GM10248 (cell line): ENCODE data around the gene ARF3.

Experiments
- CTCF ChIA-PET: fragments of 300-600 bp; sonication (Branson Sonifier 250); formaldehyde crosslinking; extraction: SDS; loops from one replicate; lab custom pipeline; 2021; ENCODE audit warnings: antibody characterized with exemption; lab: Yijun Ruan, JAX
- POLR2A ChIA-PET: fragments of 350-650 bp; sonication (Branson Sonifier 250); formaldehyde crosslinking; extraction: SDS; loops from one replicate; lab custom pipeline; 2020; ENCODE audit warnings: antibody characterized with exemption; lab: Yijun Ruan, JAX
- DNase-seq: peaks from one replicate; pipeline ENCODE4 v3.0.0; 2012; ENCODE audit errors: extremely low spot score
- CTCF ChIP-seq: IDR thresholded peaks from 2 replicates; pipeline ENCODE4 v1.5.1; 2012; ENCODE audit warnings: mild to moderate bottlenecking, low read depth; ENCODE audit errors: extremely low read depth, missing control alignments, control extremely low read depth

The ARF3 gene

GRCh38 chr12:48967991-48968390, 10.7 kb upstream of the ARF3 start:
- TF ChIP-seq CTCF: no peak
- ChIA-PET CTCF (interaction anchor here (0.8 to 15.6 kb wide), 8 partner anchors 11 to 115 kb away, joined by 3 to 264 read pairs (median 10); partner anchors contain the start of genes ARF3, DDN, DDX23 and FKBP11), POLR2A (interaction anchor here (0.7 kb wide), 1 partner anchor 11 kb away, joined by 3 read pairs; the partner anchor contains the start of gene ARF3)
- no peak for DNase-seq

GRCh38 chr12:48966177-48966895, 9.0 kb upstream of the ARF3 start:
- no peak for TF ChIP-seq CTCF
- ChIA-PET POLR2A (no interaction called here), CTCF (interaction anchor here (0.9 to 15.6 kb wide), 7 partner anchors 9 to 123 kb away, joined by 3 to 264 read pairs (median 4); partner anchors contain the start of genes ARF3, DDN, DDX23 and FKBP11)
- peak; percentile 49 for DNase-seq

- ChIA-PET POLR2A (no interaction called here), CTCF (interaction anchor here (1.2 to 15.6 kb wide), 4 partner anchors 8 to 32 kb away, joined by 3 to 264 read pairs (median 60); partner anchors contain the start of genes ARF3, DDN and WNT1)
- TF ChIP-seq CTCF: no peak
- no peak for DNase-seq
Measured at GRCh38 chr12:48965298-48965838, 8.1 kb upstream of the ARF3 start.

- ChIA-PET CTCF (interaction anchor here (1.2 to 15.6 kb wide), 2 partner anchors 21 to 38 kb away, joined by 3 to 264 read pairs; partner anchors contain the start of gene WNT1), POLR2A (no interaction called here)
- no peak for TF ChIP-seq CTCF
- DNase-seq: no peak
Measured at GRCh38 chr12:48961801-48962200, 4.5 kb upstream of the ARF3 start.

- CTCF ChIA-PET: interaction anchor here (1.2 to 15.6 kb wide), 2 partner anchors 21 to 37 kb away, joined by 3 to 264 read pairs; partner anchors contain the start of gene WNT1
- TF ChIP-seq CTCF: no peak
- DNase-seq: no peak
- POLR2A ChIA-PET: no interaction called here
Measured at GRCh38 chr12:48961331-48961730, 4.0 kb upstream of the ARF3 start.

GRCh38 chr12:48960834-48961233, 3.5 kb upstream of the ARF3 start:
- ChIA-PET CTCF (interaction anchor here (1.1 to 15.6 kb wide), 4 partner anchors 8 to 37 kb away, joined by 3 to 264 read pairs (median 3); partner anchors contain the start of gene WNT1), POLR2A (no interaction called here)
- DNase-seq: no peak
- TF ChIP-seq CTCF: no peak
